NCI-H1105 treated with DMSO at 0.1 percent for 48 hours (cell line): ENCODE results near the gene DPT.

ENCODE experiments used
- DNase-seq: peaks from one replicate; lab custom pipeline; 2025; lab: John Stamatoyannopoulos, UW

The DPT gene

DNA sequence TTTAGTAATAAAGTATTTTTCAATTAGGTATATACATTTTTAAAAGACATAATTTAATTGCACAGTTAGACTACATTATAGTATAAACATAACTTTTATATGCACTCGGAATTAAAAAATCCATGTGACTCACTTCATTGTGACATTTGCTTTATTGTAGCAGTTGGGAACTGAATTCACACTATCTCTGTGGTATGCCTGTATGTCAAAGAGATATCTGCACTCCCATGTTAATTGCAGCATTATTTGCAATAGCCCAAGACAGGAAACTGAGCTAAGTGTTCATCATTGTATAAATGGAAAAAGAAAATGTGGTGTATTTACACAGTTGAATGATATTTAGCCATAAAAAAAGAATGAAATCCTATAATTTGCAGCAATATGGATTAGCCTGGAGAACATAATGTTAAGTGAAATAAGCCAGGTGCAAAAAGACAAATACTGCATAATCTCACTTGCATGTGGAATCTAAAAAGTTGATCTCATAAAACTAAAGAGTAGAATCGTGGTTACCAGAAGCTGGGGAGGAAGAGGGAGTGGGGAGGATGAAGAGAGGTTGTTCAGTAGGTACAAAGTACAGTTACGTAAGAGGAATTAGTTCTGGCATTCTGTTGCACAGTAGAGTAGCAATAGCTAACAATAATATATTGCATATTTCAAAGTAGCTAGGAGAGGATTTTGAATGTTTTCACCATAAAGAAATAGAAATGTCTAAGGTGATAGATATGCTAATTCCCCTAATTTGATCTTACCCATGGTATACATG is 64.8 kb downstream of the DPT start:
- DNase-seq = no peak

DNA sequence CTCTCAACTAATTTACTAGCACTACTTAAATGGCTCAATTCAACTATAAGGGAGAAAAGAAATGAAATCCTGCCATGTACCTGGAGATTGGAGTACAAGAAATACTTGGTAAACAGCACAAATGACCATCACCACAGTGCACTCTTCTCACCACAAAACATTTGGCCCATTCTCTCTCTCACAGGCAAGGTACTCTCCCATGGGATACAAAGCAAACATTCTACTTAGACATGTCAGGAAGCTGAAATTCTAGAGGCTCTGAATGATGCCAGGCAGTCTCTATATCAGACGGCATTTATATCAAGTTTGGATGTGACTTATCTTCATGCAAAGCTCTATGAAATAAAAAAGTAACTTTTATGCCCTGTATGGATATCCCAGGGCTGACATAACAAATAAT is 72.5 kb downstream of the DPT start:
- no peak for DNase-seq

- no peak for DNase-seq
These were observed 74.6 kb downstream of the DPT start for GRCh38 chr1:168654198-168654915.

DNA sequence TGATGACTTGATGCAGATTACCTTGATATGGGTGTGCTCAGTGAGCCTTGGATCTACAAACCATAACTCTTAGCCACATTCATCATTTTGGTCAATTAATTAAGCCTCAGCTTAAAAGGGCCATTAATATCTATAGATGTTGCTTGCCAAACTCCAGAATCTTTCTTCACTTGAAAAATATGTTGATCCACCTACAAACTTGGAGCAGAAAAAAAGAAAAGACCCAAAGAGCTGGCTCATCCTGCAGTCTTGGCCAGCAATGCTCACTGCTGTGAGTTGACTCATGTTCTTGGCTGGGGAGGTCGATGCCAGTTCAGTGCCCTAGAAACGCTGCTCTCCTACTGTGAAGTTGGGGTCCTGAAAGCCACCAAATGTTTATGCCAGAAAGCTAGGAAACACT is 75.4 kb downstream of the DPT start:
- DNase-seq = no peak

DNA sequence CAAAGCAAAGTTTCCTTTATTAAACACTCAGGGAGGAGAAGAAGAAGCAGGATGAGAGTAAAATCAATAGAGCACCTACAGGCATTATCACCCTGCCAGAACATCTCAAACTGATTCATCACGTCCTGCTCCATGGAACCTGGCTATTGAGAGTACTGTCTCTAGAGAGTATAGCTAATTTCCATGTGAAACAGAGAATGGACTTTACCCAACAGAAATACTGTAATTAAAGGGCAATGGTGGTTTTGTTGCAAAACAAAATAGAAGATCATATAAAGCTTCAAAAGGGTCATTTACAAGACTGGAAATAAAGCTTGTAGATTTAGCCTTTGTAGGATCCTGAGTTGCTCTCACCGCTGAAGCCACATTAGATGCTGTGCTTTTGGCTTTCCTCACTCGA is 83.3 kb downstream of the DPT start:
- DNase-seq = no peak
